ENCODE data around the gene IFT43.

DNA sequence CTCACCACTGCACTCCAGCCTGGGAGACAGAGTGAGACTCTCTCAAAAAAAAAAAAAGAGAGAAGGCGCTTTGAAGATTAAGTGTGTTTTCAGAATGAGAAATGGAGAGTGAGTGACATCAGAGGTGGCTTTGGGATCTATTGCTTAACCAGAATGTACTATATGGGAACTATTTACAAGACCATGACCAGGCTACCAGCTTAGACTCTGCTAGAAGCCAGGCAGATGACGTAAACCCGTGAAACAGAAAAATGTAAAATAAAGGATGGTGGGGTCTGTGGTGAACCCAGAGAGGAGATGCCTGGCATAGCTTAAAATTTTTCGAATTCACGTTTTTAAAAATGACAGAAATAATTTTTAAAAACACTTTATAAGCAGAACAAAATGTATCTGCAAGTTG lies 82.0 kb downstream of the IFT43 start:
- TF ChIP-seq ZNF589 (CRISPR knock-in tag; IDR thresholded peaks at IDR 0.05; ENCODE audit: low read depth) (no peak), SP2 (IDR thresholded peaks at IDR 0.05; ENCODE audit: extremely low read depth, low read depth, low read length, poor library complexity, severe bottlenecking) (no peak), FOSL1 (tag; conservative IDR thresholded peaks at IDR 0.05) (no peak), MAX (CRISPR knock-in tag; IDR thresholded peaks at IDR 0.05) (no peak), HCFC1 (IDR thresholded peaks at IDR 0.05; ENCODE audit: low read depth, low read length) (no peak), ZNF274 (IDR thresholded peaks at IDR 0.05; ENCODE audit: borderline replicate concordance, low read depth, low read length) (no peak), EP300 (IDR thresholded peaks at IDR 0.05; ENCODE audit: low read length) (no peak), RNF2 (IDR thresholded peaks at IDR 0.05) (no peak), TAF7 (tag; IDR thresholded peaks at IDR 0.05) (no peak), POLR2A (conservative IDR thresholded peaks at IDR 0.05) (no peak), COPS2 (conservative IDR thresholded peaks at IDR 0.05) (no peak), CEBPZ (IDR thresholded peaks at IDR 0.05; ENCODE audit: borderline replicate concordance, low read depth, low read length) (no peak)
- TF ChIP-seq, protein P1, sequence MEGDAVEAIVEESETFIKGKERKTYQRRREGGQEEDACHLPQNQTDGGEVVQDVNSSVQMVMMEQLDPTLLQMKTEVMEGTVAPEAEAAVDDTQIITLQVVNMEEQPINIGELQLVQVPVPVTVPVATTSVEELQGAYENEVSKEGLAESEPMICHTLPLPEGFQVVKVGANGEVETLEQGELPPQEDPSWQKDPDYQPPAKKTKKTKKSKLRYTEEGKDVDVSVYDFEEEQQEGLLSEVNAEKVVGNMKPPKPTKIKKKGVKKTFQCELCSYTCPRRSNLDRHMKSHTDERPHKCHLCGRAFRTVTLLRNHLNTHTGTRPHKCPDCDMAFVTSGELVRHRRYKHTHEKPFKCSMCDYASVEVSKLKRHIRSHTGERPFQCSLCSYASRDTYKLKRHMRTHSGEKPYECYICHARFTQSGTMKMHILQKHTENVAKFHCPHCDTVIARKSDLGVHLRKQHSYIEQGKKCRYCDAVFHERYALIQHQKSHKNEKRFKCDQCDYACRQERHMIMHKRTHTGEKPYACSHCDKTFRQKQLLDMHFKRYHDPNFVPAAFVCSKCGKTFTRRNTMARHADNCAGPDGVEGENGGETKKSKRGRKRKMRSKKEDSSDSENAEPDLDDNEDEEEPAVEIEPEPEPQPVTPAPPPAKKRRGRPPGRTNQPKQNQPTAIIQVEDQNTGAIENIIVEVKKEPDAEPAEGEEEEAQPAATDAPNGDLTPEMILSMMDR (IDR thresholded peaks at IDR 0.05 in 2 of 3, conservative IDR thresholded peaks at IDR 0.05 in 1 of 3; ENCODE audit: insufficient read depth in 2 of 3, low read depth in 1 of 3, low read length in 3 of 3): no peak

All from K562 (cell line).